Measurements from ENCODE around the gene LARGE1.

GRCh38 chr22:33766091-33766490 lies 154.2 kb downstream of the LARGE1 start:
- TF ChIP-seq CTCF (IDR thresholded peaks at IDR 0.05; ENCODE audit: low read depth, low read length) (no peak), POLR2A (IDR thresholded peaks at IDR 0.05; ENCODE audit: extremely low read depth, insufficient read length) (no peak), MYC (IDR thresholded peaks at IDR 0.05; ENCODE audit: low read depth, low read length) (no peak)

All from NB4 (cell line).